K562 (cell line): ENCODE measurements around the gene PYGO2. TPM values are rescaled to one million over a fixed set of nuclear protein-coding genes. Genes with fewer than 3 reads are reported as not detected.

Experiments used
- ASH1L ChIP-seq: fragments of 450-650 bp; IDR thresholded peaks from 2 replicates; pipeline ENCODE4 v1.6.1; 2018; ENCODE audit warnings: borderline replicate concordance, mild to moderate bottlenecking, low read depth; ENCODE audit not compliant: partially characterized antibody
- ATF1 ChIP-seq, 2 experiments: fragments of 450-650 bp in 1 of 2; IDR thresholded peaks; 2 replicates each; pipeline ENCODE4 v1.6.1; 2016; ENCODE audit warnings: missing compliant biosample characterization in 1 of 2, missing genetic modification characterization in 1 of 2
- CBX3 ChIP-seq, 2 experiments: IDR thresholded peaks; 1 replicate in 1 of 2; 2 replicates in 1 of 2; pipeline ENCODE4 v1.6.1; 2012; ENCODE audit warnings: inconsistent platforms in 2 of 2, low read length in 2 of 2, borderline replicate concordance in 1 of 2, control low read depth in 1 of 2
- CBX8 ChIP-seq: fragments of 200-600 bp; sonication (generic); IDR thresholded peaks from 2 replicates; pipeline ENCODE4 v1.6.1; 2012; ENCODE audit warnings: borderline replicate concordance, mixed run types, low read depth, mild to moderate bottlenecking, moderate library complexity, mixed read lengths, low read length, control low read depth, inconsistent platforms; ENCODE audit not compliant: poor library complexity, severe bottlenecking; ENCODE audit errors: extremely low read depth
- DDX20 ChIP-seq: fragments of 450-650 bp; IDR thresholded peaks from 2 replicates; pipeline ENCODE4 v1.6.1; 2016; ENCODE audit warnings: missing genetic modification characterization, low read depth, mild to moderate bottlenecking, missing compliant biosample characterization, moderate library complexity
- E2F1 ChIP-seq: sonication (generic); formaldehyde crosslinking; IDR thresholded peaks from 2 replicates; pipeline ENCODE4 v1.8.1; 2023; ENCODE audit warnings: mild to moderate bottlenecking, missing genetic modification reagents, moderate library complexity
- ELF4 ChIP-seq: fragments of 450-650 bp; formaldehyde crosslinking; IDR thresholded peaks from 2 replicates; pipeline ENCODE4 v1.4.0; 2022; ENCODE audit warnings: missing genetic modification characterization
- GABPB2 ChIP-seq: fragments of 250-450 bp; sonication (Bioruptor Pico); conservative IDR thresholded peaks from 2 replicates; pipeline ENCODE4 v1.5.1; 2021; ENCODE audit warnings: mild to moderate bottlenecking
- HNRNPK ChIP-seq: fragments of 200-400 bp; formaldehyde crosslinking; IDR thresholded peaks from one replicate; pipeline ENCODE4 v1.6.1; 2018; ENCODE audit warnings: mild to moderate bottlenecking, low read depth, low read length; ENCODE audit not compliant: poor library complexity, severe bottlenecking
- KDM2B ChIP-seq: fragments of 250-450 bp; sonication (Bioruptor Pico); IDR thresholded peaks from 2 replicates; pipeline ENCODE4 v1.8.0; 2021; ENCODE audit warnings: mild to moderate bottlenecking, moderate library complexity
- KHSRP ChIP-seq: fragments of 450-650 bp; IDR thresholded peaks from 2 replicates; pipeline ENCODE4 v1.6.1; 2017
- LCOR ChIP-seq: sonication (generic); formaldehyde crosslinking; IDR thresholded peaks from 2 replicates; pipeline ENCODE4 v1.8.0; 2022; ENCODE audit warnings: mild to moderate bottlenecking, missing genetic modification reagents
- MEIS2 ChIP-seq: fragments of 450-650 bp; IDR thresholded peaks from 2 replicates; pipeline ENCODE4 v1.6.1; 2014; ENCODE audit warnings: mild to moderate bottlenecking; ENCODE audit not compliant: partially characterized antibody
- NR2C2 ChIP-seq, 2 experiments: fragments of 200-800 bp in 1 of 2; sonication (Bioruptor generic) in 1 of 2; sonication (generic) in 1 of 2; formaldehyde crosslinking in 1 of 2; IDR thresholded peaks; 2 replicates each; pipeline versions ENCODE4 v1.6.1 to v1.8.0; 2016 to 2022; ENCODE audit warnings: mild to moderate bottlenecking in 1 of 2, missing compliant biosample characterization in 1 of 2, missing genetic modification characterization in 1 of 2, missing genetic modification reagents in 1 of 2
- NRF1 ChIP-seq, 2 experiments: fragments of 450-650 bp; IDR thresholded peaks in 1 of 2; conservative IDR thresholded peaks in 1 of 2; 2 replicates each; pipeline ENCODE4 v1.6.1; 2014; ENCODE audit warnings: mild to moderate bottlenecking in 2 of 2
- RBM39 ChIP-seq: fragments of 200-400 bp; formaldehyde crosslinking; optimal IDR thresholded peaks from 2 replicates; pipeline ENCODE3; 2018; ENCODE audit warnings: low read depth, low read length
- RFX7 ChIP-seq: fragments of 250-450 bp; sonication (Bioruptor Pico); IDR thresholded peaks from 2 replicates; pipeline ENCODE4 v1.5.1; 2021; ENCODE audit warnings: mild to moderate bottlenecking
- TEAD4 ChIP-seq, 2 experiments: sonication (generic) in 1 of 2; formaldehyde crosslinking in 1 of 2; IDR thresholded peaks; 2 replicates each; pipeline versions ENCODE4 v1.6.1 to v1.8.0; 2012 to 2022; ENCODE audit warnings: borderline replicate concordance in 1 of 2, inconsistent platforms in 1 of 2, low read length in 1 of 2, mild to moderate bottlenecking in 1 of 2, missing genetic modification reagents in 1 of 2
- YBX1 ChIP-seq: fragments of 450-650 bp; IDR thresholded peaks from 2 replicates; pipeline ENCODE4 v1.7.1; 2016; ENCODE audit warnings: mild to moderate bottlenecking
- ZC3H11A ChIP-seq: IDR thresholded peaks from 2 replicates; pipeline ENCODE4 v1.6.1; 2012; ENCODE audit warnings: low read depth, low read length, improper control_type of control experiment
- ZFP36 ChIP-seq: fragments of 150-350 bp; IDR thresholded peaks from 2 replicates; pipeline ENCODE4 v1.6.1; 2018; ENCODE audit warnings: low read length, low read depth; ENCODE audit not compliant: partially characterized antibody
- ZNF121 ChIP-seq: sonication (generic); formaldehyde crosslinking; conservative IDR thresholded peaks from 2 replicates; pipeline ENCODE4 v1.8.0; 2022; ENCODE audit warnings: missing genetic modification reagents
- ZNF134 ChIP-seq: fragments of 250-450 bp; sonication (Bioruptor Pico); conservative IDR thresholded peaks from 2 replicates; pipeline ENCODE4 v1.4.0; 2020
- ZNF140 ChIP-seq: fragments of 250-450 bp; sonication (Bioruptor Pico); IDR thresholded peaks from 2 replicates; pipeline ENCODE4 v1.8.0; 2021; ENCODE audit warnings: moderate library complexity, mild to moderate bottlenecking, inconsistent platforms
- ZNF384 ChIP-seq: IDR thresholded peaks from 2 replicates; pipeline ENCODE4 v1.6.1; 2012; ENCODE audit warnings: low read depth, low read length, improper control_type of control experiment
- ZNF551 ChIP-seq: fragments of 250-450 bp; sonication (Bioruptor Pico); IDR thresholded peaks from 2 replicates; pipeline ENCODE4 v1.5.0; 2021; ENCODE audit warnings: mild to moderate bottlenecking, moderate library complexity
- ZNF830 ChIP-seq: fragments of 250-450 bp; sonication (Bioruptor Pico); IDR thresholded peaks from 2 replicates; pipeline ENCODE4 v1.5.0; 2021; ENCODE audit warnings: mild to moderate bottlenecking
- polyA plus RNA-seq, 8 experiments: library from polyadenylated mRNA; depleted of rRNA in 4 of 8; stranded (reverse) in 5 of 8; unstranded in 3 of 8; fragments of >200 nt; fragmentation: Nextera tagmentation in 2 of 8; fragmentation: Illumina TruSeq in 1 of 8; extraction: Ambion mirVana in 2 of 8; extraction: Trizol in 1 of 8; gene quantifications; 2 replicates each; pipeline versions ENCODE4 v1.2.1 to v1.2.3, GENCODE V29; 2011 to 2014; ENCODE audit warnings: inconsistent platforms in 1 of 8, missing spikeins in 1 of 8
- total RNA-seq, 7 experiments: library from RNA; depleted of rRNA in 6 of 7; stranded (reverse); fragments of >200 nt in 6 of 7; fragmentation: Illumina TruSeq in 2 of 7; extraction: Trizol in 2 of 7; gene quantifications; 2 replicates each; pipeline versions ENCODE4 v1.2.1 to v1.2.3, GENCODE V29; 2011 to 2021; ENCODE audit warnings: low replicate concordance in 1 of 7
- TF ChIP-seq, protein P1 (sequence below): sonication (generic); IDR thresholded peaks from 2 replicates; pipeline ENCODE4 v1.6.1; 2016

The PYGO2 gene
- total and polyA plus RNA-seq, 9 of the 15 experiments (the other 6 are each of a cell fraction or from before 2014, with no cell fraction given) = 8.3 to 36.2 (median 18.2) TPM

DNA sequence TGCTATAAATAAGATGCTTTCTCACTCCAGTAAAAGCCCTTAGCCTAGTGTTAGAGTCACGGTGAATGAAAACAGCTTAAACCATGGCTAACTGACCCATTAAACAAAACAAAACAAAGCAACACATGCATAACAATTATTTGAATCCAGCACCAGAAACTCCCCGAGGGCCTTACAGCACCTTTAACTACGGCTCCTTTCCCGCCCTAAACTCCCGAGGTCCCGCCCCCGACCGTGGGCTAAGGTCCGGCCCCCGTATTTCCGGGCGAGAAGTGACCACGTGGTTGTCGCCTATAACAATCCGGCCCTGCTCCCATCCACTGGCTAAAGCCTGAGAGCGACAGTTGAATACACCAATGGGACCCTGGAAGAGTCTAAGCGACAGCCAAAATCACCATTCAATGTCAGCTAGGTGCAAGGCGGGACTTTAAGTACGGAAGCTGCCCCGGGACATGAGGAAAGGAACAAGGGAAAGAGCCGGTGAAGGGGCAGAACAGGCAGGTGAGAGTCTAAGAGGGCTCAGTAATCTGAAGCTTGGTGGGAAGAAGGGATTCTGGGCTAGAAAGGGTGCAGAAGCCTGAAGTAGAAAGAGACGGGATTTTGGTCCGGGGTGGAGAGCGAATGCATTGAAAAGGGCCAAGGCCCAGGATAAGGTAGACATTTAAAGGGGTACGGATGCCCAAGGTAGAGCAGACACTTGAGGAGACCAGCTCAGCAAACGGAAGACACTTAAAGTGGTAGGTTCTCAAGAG, 21.5 kb upstream of the PYGO2 start, which contains the start of gene FLAD1 (continued):
- TF ChIP-seq GABPB2 (no peak), ZNF134 (no peak), ZNF384 (no peak), ZFP36 (no peak), ASH1L (peak; percentile 99), MEIS2 (no peak), KHSRP (no peak), RBM39 (no peak), ZC3H11A (no peak), ZNF140 (no peak), TEAD4 (IDR thresholded peaks at IDR 0.05; ENCODE audit: low read length) (no peak), TEAD4 (CRISPR knock-in tag; IDR thresholded peaks at IDR 0.05; ENCODE audit: borderline replicate concordance) (no peak), KDM2B (CRISPR knock-in tag) (no peak), NR2C2 (CRISPR knock-in tag; IDR thresholded peaks at IDR 0.05) (no peak), NR2C2 (tag; IDR thresholded peaks at IDR 0.05) (peak; percentile 42), CBX3 (IDR thresholded peaks at IDR 0.05; ENCODE audit: borderline replicate concordance in 1 of 2, low read length in 2 of 2) (no peak), HNRNPK (no peak), LCOR (peak; percentile 72; the same call in 1 of the 2 replicates), RFX7 (CRISPR knock-in tag) (no peak), ATF1 (CRISPR knock-in tag; IDR thresholded peaks at IDR 0.05) (no peak), ATF1 (tag; IDR thresholded peaks at IDR 0.05) (peak; percentile 91), ZNF121 (CRISPR knock-in tag) (no peak), YBX1 (no peak), ZNF830 (CRISPR knock-in tag) (no peak), CBX8 (no peak), NRF1 (conservative IDR thresholded peaks at IDR 0.05 in 1 of 2, IDR thresholded peaks at IDR 0.05 in 1 of 2) (peak; percentile 29 to 50; a peak in 3 of 4 replicates), E2F1 (CRISPR knock-in tag) (peak; percentile 98), ZNF551 (CRISPR knock-in tag) (no peak), DDX20 (no peak), ELF4 (peak; percentile 91)
- TF ChIP-seq, protein P1, sequence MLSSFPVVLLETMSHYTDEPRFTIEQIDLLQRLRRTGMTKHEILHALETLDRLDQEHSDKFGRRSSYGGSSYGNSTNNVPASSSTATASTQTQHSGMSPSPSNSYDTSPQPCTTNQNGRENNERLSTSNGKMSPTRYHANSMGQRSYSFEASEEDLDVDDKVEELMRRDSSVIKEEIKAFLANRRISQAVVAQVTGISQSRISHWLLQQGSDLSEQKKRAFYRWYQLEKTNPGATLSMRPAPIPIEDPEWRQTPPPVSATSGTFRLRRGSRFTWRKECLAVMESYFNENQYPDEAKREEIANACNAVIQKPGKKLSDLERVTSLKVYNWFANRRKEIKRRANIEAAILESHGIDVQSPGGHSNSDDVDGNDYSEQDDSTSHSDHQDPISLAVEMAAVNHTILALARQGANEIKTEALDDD = no peak
